ENCODE measurements around the gene ADAMTS12. TPM values are rescaled to one million over a fixed set of nuclear protein-coding genes. Genes with fewer than 3 reads are reported as not detected.

ADAMTS12 gene
- polyA plus RNA-seq, 1 of the 3 experiments (the other 2 are of a cell fraction) = 2.5 TPM

GRCh38 chr5:33475706-33476105 is 416.1 kb downstream of the ADAMTS12 start:
- Histone ChIP-seq H3K9me3 (no peaks in the 10 kb centered on the region), H3K9me2 (no peaks in the 10 kb centered on the region), H3K27me3 (ENCODE audit: insufficient read depth) (no peaks in the 10 kb centered on the region), H4K20me1 (ENCODE audit: insufficient read depth) (no peaks in the 10 kb centered on the region), H3K4me2 (no peak overlapping the region), H3K79me2 (ENCODE audit: insufficient read depth) (no peaks in the 10 kb centered on the region), H3K4me3 (ENCODE audit: low read depth in 2 of 2, low read length in 1 of 2) (no peak overlapping the region), H3K4me1 (ENCODE audit: control insufficient read depth in 1 of 2, insufficient read depth in 2 of 2, low read depth in 1 of 2, low read length in 1 of 2) (no peaks in the 10 kb centered on the region), H2AFZ (ENCODE audit: low read depth) (no peak overlapping the region), H3F3A (replicated peaks; ENCODE audit: insufficient read depth) (peaks cover 6% of the 10 kb centered on the region), H3K36me3 (replicated peaks in 1 of 2; ENCODE audit: control insufficient read depth in 1 of 2, insufficient read depth in 2 of 2, low read length in 1 of 2) (peaks cover 37 to 52% of the 10 kb centered on the region in 2 experiments), H3K27ac (ENCODE audit: low read depth in 2 of 2, low read length in 1 of 2) (no peak overlapping the region), H3K9ac (no peak overlapping the region)
- no peak for DNase-seq
- TF ChIP-seq ELF1 (IDR thresholded peaks at IDR 0.05) (no peak), CHD2 (IDR thresholded peaks at IDR 0.05; ENCODE audit: low read length, partially characterized antibody) (no peak), TEAD4 (IDR thresholded peaks at IDR 0.05; ENCODE audit: borderline replicate concordance, insufficient read depth) (no peak), FOXJ3 (CRISPR knock-in tag; IDR thresholded peaks at IDR 0.05) (no peak), SMC3 (IDR thresholded peaks at IDR 0.05; ENCODE audit: low read depth, low read length) (no peak), TCF12 (IDR thresholded peaks at IDR 0.05) (no peak), IRF3 (IDR thresholded peaks at IDR 0.05; ENCODE audit: low read depth, low read length) (no peak), YY1 (IDR thresholded peaks at IDR 0.05; ENCODE audit: low read depth) (no peak), POLR2AphosphoS5 (IDR thresholded peaks at IDR 0.05; ENCODE audit: low read depth, low read length) (no peak), MXI1 (IDR thresholded peaks at IDR 0.05; ENCODE audit: low read depth, low read length) (no peak), CTCF (IDR thresholded peaks at IDR 0.05) (no peak), USF2 (IDR thresholded peaks at IDR 0.05; ENCODE audit: borderline replicate concordance, low read depth, low read length) (no peak), MAX (IDR thresholded peaks at IDR 0.05; ENCODE audit: low read depth) (no peak), RAD21 (IDR thresholded peaks at IDR 0.05; ENCODE audit: low read length) (no peak), PBX3 (IDR thresholded peaks at IDR 0.05) (no peak), REST (IDR thresholded peaks at IDR 0.05; ENCODE audit: low read depth, low read length) (no peak), RXRA (IDR thresholded peaks at IDR 0.05; ENCODE audit: borderline replicate concordance, low read depth) (no peak), SIN3A (IDR thresholded peaks at IDR 0.05; ENCODE audit: borderline replicate concordance, low read depth, low read length) (no peak)
- 94% methylated on average over 5 of the region's 5 CpGs for WGBS (ENCODE audit: low lambda C conversion rate)
- ChIA-PET POLR2A (no interaction called here), CTCF (interaction anchor here (0.8 to 0.9 kb wide), 2 partner anchors 49 to 83 kb away, joined by 3 read pairs; no protein-coding TSS in a partner anchor)

Data from SK-N-SH (cell line).